Daoy (cell line): ENCODE data around the gene CST9. TPM values are rescaled to one million over a fixed set of nuclear protein-coding genes. Genes with fewer than 3 reads are reported as not detected.

ENCODE experiments used
- total RNA-seq: library from RNA; depleted of rRNA; stranded (reverse); fragments of >200 nt; shearing (Covaris generic); gene quantifications from 2 replicates; pipeline ENCODE4 v1.2.3, GENCODE V29; 2014; rRNA removed

Gene CST9
- total RNA-seq, 1 experiment from 2014 or later = not detected

Other genes with a start within 250 kb of the CST9 start
- 5.8 and 8.1 TPM in 2 replicates for gene GZF1, start 243.7 kb downstream of the CST9 start, total RNA-seq
- 4.8 and 5.6 TPM in 2 replicates for gene NAPB, start 184.4 kb downstream of the CST9 start, total RNA-seq
- gene CSTL1, start 166.2 kb downstream of the CST9 start, total RNA-seq = not detected in 2 replicates
- gene CST11, start 153.0 kb downstream of the CST9 start, total RNA-seq = not detected in 2 replicates
- not detected in 2 replicates for gene CST8, start 114.8 kb downstream of the CST9 start, total RNA-seq
- gene CST9L, start 37.4 kb downstream of the CST9 start, total RNA-seq = not detected in 2 replicates
- 46.3 and 46.6 TPM in 2 replicates for gene CST3, start 32.0 kb upstream of the CST9 start, total RNA-seq
- not detected in 2 replicates for gene CST4, start 83.1 kb upstream of the CST9 start, total RNA-seq
- not detected in 2 replicates for gene CST1, start 145.0 kb upstream of the CST9 start, total RNA-seq
- gene CST2, start 220.8 kb upstream of the CST9 start, total RNA-seq = not detected in 2 replicates